Thymus (tissue), 11 donors: ENCODE results near the gene CDH15. TPM values are rescaled to one million over a fixed set of nuclear protein-coding genes. Genes with fewer than 3 reads are reported as not detected.
A peak's percentile ranks its signal among the peaks of the same experiment; 100 is the strongest.

ENCODE experiments used
- DNase-seq, 9 donors: peaks; one replicate each; pipeline ENCODE4 v3.0.0-alpha.2; 2013; ENCODE audit warnings: low spot score in 9 of 9, low read depth in 6 of 9, missing footprints in 1 of 9
- H3K27ac ChIP-seq, 2 donors: one replicate each; pipeline ENCODE4 v1.5.1; 2013; ENCODE audit warnings: control low read depth in 1 of 2, low read depth in 1 of 2, low read length in 1 of 2, mild to moderate bottlenecking in 1 of 2, moderate library complexity in 1 of 2
- H3K27me3 ChIP-seq, 2 donors: one replicate each; pipeline ENCODE4 v1.5.1; 2013; ENCODE audit warnings: low read length in 1 of 2; ENCODE audit not compliant: control insufficient read depth in 2 of 2, insufficient read depth in 1 of 2
- H3K36me3 ChIP-seq, 2 donors: one replicate each; pipeline ENCODE4 v1.5.1; 2013; ENCODE audit warnings: low read length in 1 of 2, mild to moderate bottlenecking in 1 of 2, moderate library complexity in 1 of 2; ENCODE audit not compliant: control insufficient read depth in 2 of 2, insufficient read depth in 2 of 2
- H3K4me1 ChIP-seq, 2 donors: one replicate each; pipeline ENCODE4 v1.5.1; 2013; ENCODE audit warnings: low read length in 2 of 2; ENCODE audit not compliant: control insufficient read depth in 2 of 2, insufficient read depth in 2 of 2
- H3K4me3 ChIP-seq, 2 donors: one replicate each; pipeline ENCODE4 v1.5.1; 2013; ENCODE audit warnings: low read length in 2 of 2, control low read depth in 1 of 2, mild to moderate bottlenecking in 1 of 2
- H3K9me3 ChIP-seq, 2 donors: one replicate each; pipeline ENCODE4 v1.5.1; 2013; ENCODE audit warnings: low read length in 1 of 2, mild to moderate bottlenecking in 1 of 2; ENCODE audit not compliant: control insufficient read depth in 2 of 2, insufficient read depth in 1 of 2
- WGBS: extraction: QIAGEN DNeasy Blood & Tissue Kit; methylation state at CpG from one replicate; pipeline ENCODE4 v1.1.7; 2013; 5-methylcytosine and 5-hydroxymethylcytosine counted together
- polyA plus RNA-seq: library from polyadenylated mRNA; stranded (reverse); fragments of 200-250 nt; gene quantifications from one replicate; pipeline ENCODE4 v1.2.3, GENCODE V29; 2013
- total RNA-seq: library from RNA; stranded (reverse); fragments of 120-200 nt; gene quantifications from one replicate; pipeline ENCODE4 v1.2.4, GENCODE V29; 2013
- donor health status: healthy.

CDH15 gene
- total and polyA plus RNA-seq, 2 donors, result 0.19 to 0.23 TPM

DNA sequence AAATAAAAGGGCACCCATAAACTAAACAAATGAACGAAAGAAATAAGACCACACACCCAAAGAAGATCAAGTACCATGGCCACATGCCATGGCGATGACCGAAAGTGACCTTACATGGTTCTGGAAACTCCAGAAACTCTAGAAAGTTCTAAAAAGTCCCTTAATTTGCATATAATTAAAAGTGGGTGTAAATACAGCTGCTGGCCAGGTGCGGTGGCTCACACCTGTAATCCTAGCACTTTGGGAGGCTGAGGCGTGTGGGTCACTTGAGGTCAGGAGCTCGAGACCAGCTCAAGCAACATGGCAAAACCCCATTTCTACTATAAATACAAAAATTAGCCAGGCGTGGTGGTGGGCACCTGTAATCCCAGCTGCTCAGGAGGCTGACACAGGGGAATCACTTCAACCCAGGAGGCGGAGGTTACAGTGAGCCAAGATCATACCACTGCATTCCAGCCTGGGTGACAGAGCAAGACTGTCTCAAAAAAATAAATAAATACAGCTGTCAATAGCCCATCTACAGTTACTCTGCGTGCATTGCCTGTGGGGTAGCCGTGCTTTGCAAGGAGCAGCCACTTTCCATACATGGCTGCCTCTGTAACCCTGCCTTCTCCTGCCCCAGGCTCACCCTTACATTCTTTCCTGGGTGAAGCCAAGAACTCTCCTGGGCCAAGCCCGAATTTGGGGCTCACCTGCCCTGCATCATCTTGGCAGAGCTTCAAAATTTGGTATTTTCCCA is 38.8 kb downstream of the CDH15 start:
- Histone ChIP-seq H3K36me3 (no peaks in the 10 kb centered on the region), H3K4me1 (no peaks in the 10 kb centered on the region), H3K27me3 (peaks cover 0 to 34% of the 10 kb centered on the region in 2 donors), H3K9me3 (no peaks in the 10 kb centered on the region), H3K27ac (no peak overlapping the region), H3K4me3 (no peak overlapping the region)
- WGBS, result 89% methylated on average over 11 of the region's 11 CpGs
- DNase-seq, result no peak

DNA sequence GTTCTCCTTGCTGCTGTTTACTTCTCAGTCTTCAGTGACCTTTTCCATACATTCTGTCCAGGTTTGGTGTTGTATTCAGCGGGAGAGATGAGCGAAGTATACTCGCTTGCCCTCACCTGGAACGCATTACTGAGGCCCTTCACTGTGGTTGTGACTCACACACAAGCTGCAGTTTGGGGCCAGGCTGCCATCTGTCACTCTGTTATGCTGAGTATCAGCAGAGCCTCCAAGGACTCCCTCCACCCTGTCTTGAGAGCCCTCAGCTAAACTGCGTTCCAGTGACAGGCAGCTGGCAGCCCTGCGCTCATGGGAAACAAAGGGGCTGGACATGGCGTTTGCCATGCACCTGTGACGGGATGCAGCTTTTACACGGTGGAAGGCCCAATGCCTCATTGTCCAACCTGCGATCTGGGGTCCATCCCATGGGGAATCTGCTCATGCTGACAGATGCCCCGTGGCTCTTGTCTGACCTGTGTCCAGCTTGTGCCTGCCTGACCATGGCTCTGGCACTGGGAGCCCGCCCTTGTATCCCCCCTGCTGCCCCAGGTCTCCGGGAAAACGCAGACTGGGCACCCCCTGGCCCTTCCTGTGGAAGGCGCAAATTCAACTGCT is 39.5 kb downstream of the CDH15 start:
- Histone ChIP-seq H3K4me1 (peaks cover 0 to 2% of the 10 kb centered on the region in 2 donors), H3K36me3 (no peaks in the 10 kb centered on the region), H3K27ac (no peak overlapping the region), H3K4me3 (no peak overlapping the region), H3K9me3 (no peaks in the 10 kb centered on the region), H3K27me3 (peaks cover 0 to 34% of the 10 kb centered on the region in 2 donors)
- WGBS, result 76% methylated on average over 15 of the region's 15 CpGs
- DNase-seq, result no peak

DNA sequence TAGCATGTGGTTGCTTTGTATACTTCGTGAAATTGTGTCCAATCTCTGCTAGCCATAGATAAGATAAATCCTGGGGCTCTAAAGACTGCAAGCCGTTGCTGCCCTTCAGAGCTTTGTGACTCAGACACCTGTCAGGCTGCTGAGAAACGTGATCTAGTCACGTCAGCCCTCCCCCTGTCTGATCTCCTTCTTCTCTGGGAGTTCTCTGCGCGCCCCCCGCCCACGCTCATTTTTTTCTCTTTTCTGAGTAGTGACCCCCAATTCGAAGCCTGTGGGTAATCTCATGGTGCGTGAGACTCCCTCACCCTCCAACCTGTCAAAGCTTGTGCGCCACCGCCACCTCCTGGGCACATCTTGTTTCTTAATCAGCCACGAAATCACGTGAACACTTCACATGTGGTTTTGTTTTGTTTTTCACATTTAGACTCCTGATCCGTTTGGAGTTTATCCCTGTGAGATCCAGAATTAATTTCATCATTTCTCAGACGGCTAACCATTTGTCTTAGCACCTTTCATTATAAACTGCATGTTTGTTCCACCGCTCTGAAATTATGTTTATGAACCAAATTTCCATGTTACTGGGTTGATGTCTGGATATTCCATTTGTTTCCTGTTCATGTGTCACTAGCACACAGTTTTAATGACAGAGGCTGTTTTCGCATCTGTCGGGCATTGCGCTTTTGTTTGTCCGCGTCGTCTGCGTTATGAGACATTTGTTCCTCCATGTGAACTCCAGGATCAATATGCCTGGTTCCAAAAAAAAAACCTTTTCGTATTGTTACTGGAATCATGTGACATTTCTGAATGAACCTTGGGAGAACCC is 45.0 kb downstream of the CDH15 start:
- H3K4me1 ChIP-seq, result peaks cover 6 to 14% of the 10 kb centered on the region in 2 donors
- peak overlapping the region; percentile 46 to 93 for H3K27ac ChIP-seq
- DNase-seq, result peak in 8 of 9 donors; percentile 76 to 93 (median 84)
- no peaks in the 10 kb centered on the region for H3K27me3 ChIP-seq
- WGBS, result 4% methylated on average over 25 of the region's 25 CpGs
- H3K36me3 ChIP-seq, result peaks cover 5 to 7% of the 10 kb centered on the region in 2 donors
- peak overlapping the region; percentile 95 to 98 for H3K4me3 ChIP-seq
- no peaks in the 10 kb centered on the region for H3K9me3 ChIP-seq

DNA sequence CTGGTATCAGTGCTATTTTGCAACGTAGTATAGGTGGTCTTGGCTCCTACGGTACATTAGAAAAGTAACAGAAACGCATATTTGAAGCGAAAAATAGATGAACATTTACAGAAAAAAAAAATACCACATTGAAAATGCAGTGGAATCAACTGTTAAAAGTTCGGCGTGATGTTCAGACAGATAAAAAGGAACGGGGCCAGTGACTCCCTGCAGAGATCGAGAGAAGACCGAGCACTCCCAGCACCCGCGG is 45.5 kb downstream of the CDH15 start:
- Histone ChIP-seq H3K27me3 (no peaks in the 10 kb centered on the region), H3K9me3 (peaks cover 0 to 2% of the 10 kb centered on the region in 2 donors), H3K4me1 (peaks cover 6 to 14% of the 10 kb centered on the region in 2 donors), H3K27ac (peak overlapping the region; percentile 93 to 98), H3K4me3 (peak overlapping the region; percentile 95 to 98), H3K36me3 (peaks cover 10 to 12% of the 10 kb centered on the region in 2 donors)
- 1% methylated on average over 11 of the region's 11 CpGs for WGBS
- DNase-seq, result peak in 1 of 9 donors; percentile 11

DNA sequence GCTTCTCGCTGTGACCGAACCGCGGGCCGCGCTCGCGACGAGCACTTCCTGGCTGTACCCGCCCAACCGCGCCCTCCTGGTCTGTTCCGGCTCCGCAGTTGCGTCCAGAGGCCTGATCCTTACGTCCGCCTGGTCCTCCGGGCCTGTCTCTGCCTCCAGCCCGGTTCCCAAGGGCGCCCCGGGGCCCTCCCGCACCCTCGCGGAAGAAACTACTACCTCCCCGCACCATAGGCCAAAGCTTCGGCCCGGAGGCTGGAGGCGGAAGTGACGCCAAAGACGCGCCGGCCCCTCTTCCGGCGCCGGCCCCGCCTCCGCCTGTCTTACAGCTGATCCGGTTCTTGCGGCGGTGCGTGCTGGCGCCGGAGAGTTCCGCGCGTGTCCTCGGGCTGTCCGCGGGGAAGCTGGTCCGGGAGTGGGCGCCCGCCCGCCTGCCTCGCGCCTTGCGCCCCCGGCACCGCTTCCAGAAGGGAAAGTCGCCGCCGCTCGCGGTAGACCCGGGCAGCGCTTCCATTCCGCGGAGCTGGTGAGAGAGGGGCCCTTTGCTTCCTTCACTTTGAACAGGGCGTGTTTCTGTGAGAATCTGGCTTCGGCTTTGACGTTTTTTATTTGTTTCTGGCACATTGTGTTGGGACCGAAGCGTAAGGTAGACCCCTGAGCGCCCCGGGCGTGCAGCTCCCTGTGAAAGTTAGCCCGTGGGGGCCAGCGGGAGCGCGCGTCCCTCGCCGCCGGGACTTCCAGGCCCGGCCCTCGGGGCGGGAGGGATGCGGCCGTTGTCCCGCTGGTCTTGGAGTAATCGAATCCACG is 46.0 kb downstream of the CDH15 start, which contains the start of gene ZNF778:
ZNF778 (plus strand) TSS at position 316 of the 804 bp plus-strand sequence. CDS start 3,425 bp downstream, outside the sequence.
- H3K27me3 ChIP-seq, result no peaks in the 10 kb centered on the region
- peak within 1 kb of the TSS; percentile 95 to 98 for H3K4me3 ChIP-seq
- peak within 1 kb of the TSS; percentile 93 to 98 for H3K27ac ChIP-seq
- peaks cover 6 to 14% of the 10 kb centered on the region in 2 donors for H3K4me1 ChIP-seq
- peak in 8 of 9 donors; percentile 63 to 90 (median 78) for DNase-seq
- peaks cover 0 to 3% of the 10 kb centered on the region in 2 donors for H3K9me3 ChIP-seq
- peaks cover 16 to 17% of the 10 kb centered on the region in 2 donors for H3K36me3 ChIP-seq
- WGBS, result under 1% methylated on average over 91 of the region's 91 CpGs

- 83% methylated on average over 5 of the region's 5 CpGs for WGBS
- H3K27me3 ChIP-seq, result no peaks in the 10 kb centered on the region
- H3K27ac ChIP-seq, result no peak overlapping the region
- H3K36me3 ChIP-seq, result peaks cover 23 to 31% of the 10 kb centered on the region in 2 donors
- peaks cover 0 to 3% of the 10 kb centered on the region in 2 donors for H3K9me3 ChIP-seq
- no peak overlapping the region for H3K4me3 ChIP-seq
- H3K4me1 ChIP-seq, result peaks cover 6 to 14% of the 10 kb centered on the region in 2 donors
- DNase-seq, result no peak
These were observed 47.8 kb downstream of the CDH15 start for GRCh38 chr16:89219365-89219764.

DNA sequence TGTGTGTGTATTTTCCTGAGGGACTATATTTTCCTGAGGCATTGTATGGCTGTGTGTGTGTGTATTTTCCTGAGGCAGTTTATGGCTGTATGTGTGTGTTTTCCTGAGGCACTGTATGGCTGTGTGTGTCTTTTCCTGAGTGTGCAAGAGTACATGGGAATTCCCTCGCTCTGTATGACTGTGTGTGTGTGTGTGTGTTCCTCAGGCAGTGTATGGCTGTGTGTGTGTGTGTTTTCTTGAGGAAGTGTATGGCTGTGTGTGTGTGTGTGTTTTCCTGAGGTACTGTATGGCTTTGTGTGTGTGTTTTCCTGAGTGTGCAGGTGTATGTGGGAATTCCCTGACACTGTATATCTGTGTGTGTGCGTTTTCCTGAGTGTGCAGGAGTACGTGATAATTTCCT is 50.1 kb downstream of the CDH15 start:
- no peak overlapping the region for H3K4me3 ChIP-seq
- H3K36me3 ChIP-seq, result peaks cover 35 to 37% of the 10 kb centered on the region in 2 donors
- DNase-seq, result no peak
- H3K27me3 ChIP-seq, result no peaks in the 10 kb centered on the region
- WGBS, result 95% methylated on average over 3 of the region's 3 CpGs
- H3K9me3 ChIP-seq, result peaks cover 0 to 4% of the 10 kb centered on the region in 2 donors
- H3K4me1 ChIP-seq, result peaks cover 2 to 7% of the 10 kb centered on the region in 2 donors
- H3K27ac ChIP-seq, result no peak overlapping the region

GRCh38 chr16:89222931-89223330 is 51.4 kb downstream of the CDH15 start:
- no peak for DNase-seq
- H3K36me3 ChIP-seq, result peaks cover 48 to 51% of the 10 kb centered on the region in 2 donors
- H3K4me3 ChIP-seq, result no peak overlapping the region
- H3K9me3 ChIP-seq, result peaks cover 1 to 15% of the 10 kb centered on the region in 2 donors
- 98% methylated on average over 21 of the region's 21 CpGs for WGBS
- no peaks in the 10 kb centered on the region for H3K27me3 ChIP-seq
- H3K27ac ChIP-seq, result no peak overlapping the region
- peaks cover 2% of the 10 kb centered on the region in 2 donors for H3K4me1 ChIP-seq
